Glutamatergic neuron (in vitro differentiated cells): ENCODE results near the gene LPCAT1. TPM values are rescaled to one million over a fixed set of nuclear protein-coding genes. Genes with fewer than 3 reads are reported as not detected.

Experiments used
- DNase-seq: peaks from one replicate; pipeline ENCODE4 v3.0.0; 2022
- H3K27ac Mint-ChIP-seq: one replicate; pipeline ENCODE4 v1.8.0; 2020; ENCODE audit warnings: mild to moderate bottlenecking, mixed read lengths, inconsistent platforms; ENCODE audit not compliant: unreplicated experiment
- H3K27me3 Mint-ChIP-seq: one replicate; pipeline ENCODE4 v1.8.0; 2020; ENCODE audit warnings: mild to moderate bottlenecking, moderate library complexity, mixed read lengths, inconsistent platforms; ENCODE audit not compliant: unreplicated experiment
- H3K36me3 Mint-ChIP-seq: one replicate; pipeline ENCODE4 v1.8.0; 2020; ENCODE audit warnings: mild to moderate bottlenecking, mixed read lengths, inconsistent platforms; ENCODE audit not compliant: unreplicated experiment
- H3K4me1 Mint-ChIP-seq: one replicate; pipeline ENCODE4 v1.8.0; 2020; ENCODE audit warnings: mild to moderate bottlenecking, low read depth, mixed read lengths, inconsistent platforms; ENCODE audit not compliant: unreplicated experiment
- H3K4me3 Mint-ChIP-seq: one replicate; pipeline ENCODE4 v1.8.0; 2020; ENCODE audit warnings: mild to moderate bottlenecking, mixed read lengths, inconsistent platforms; ENCODE audit not compliant: unreplicated experiment
- H3K9me3 Mint-ChIP-seq: one replicate; pipeline ENCODE4 v1.8.0; 2020; ENCODE audit warnings: mild to moderate bottlenecking, moderate library complexity, mixed read lengths, inconsistent platforms; ENCODE audit not compliant: unreplicated experiment
- total RNA-seq: library from RNA; stranded (reverse); fragmentation: NEBNext Ultra II Directional; extraction: Animal tissue kit (Norgen Biotek cat#: 25700); gene quantifications from one replicate; pipeline ENCODE4 v1.2.1, GENCODE V29; 2021; ENCODE audit not compliant: unreplicated experiment
- TF ChIP-seq, protein P1 (sequence below): fragments of 200-600 bp; sonication (generic); IDR thresholded peaks from one replicate; pipeline ENCODE4 v1.5.0; 2021; ENCODE audit not compliant: partially characterized antibody, unreplicated experiment

The LPCAT1 gene
- total RNA-seq, 1 donor from 2014 or later = 113 TPM

DNA sequence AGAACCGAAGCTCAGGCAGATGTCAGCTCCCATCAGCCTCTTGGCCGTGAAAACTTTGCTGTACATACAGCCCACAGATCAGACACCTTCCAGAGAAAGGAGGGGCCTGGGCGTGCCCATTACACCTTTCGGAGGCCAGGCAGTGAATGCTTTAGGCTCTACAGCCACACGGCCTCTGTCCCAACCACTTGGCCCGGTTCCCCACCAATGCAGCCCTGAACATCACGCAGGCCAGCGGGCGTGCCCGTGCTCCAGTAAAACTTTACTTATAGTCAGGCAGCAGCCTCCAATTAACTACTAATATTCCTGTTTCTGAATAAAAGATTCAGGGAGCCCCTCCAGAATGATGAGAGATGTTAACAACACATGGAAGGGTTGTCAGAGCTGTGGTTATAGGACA is 23.9 kb downstream of the LPCAT1 start:
- no peaks in the 10 kb centered on the region for H3K36me3 Mint-ChIP-seq
- TF ChIP-seq, protein P1, sequence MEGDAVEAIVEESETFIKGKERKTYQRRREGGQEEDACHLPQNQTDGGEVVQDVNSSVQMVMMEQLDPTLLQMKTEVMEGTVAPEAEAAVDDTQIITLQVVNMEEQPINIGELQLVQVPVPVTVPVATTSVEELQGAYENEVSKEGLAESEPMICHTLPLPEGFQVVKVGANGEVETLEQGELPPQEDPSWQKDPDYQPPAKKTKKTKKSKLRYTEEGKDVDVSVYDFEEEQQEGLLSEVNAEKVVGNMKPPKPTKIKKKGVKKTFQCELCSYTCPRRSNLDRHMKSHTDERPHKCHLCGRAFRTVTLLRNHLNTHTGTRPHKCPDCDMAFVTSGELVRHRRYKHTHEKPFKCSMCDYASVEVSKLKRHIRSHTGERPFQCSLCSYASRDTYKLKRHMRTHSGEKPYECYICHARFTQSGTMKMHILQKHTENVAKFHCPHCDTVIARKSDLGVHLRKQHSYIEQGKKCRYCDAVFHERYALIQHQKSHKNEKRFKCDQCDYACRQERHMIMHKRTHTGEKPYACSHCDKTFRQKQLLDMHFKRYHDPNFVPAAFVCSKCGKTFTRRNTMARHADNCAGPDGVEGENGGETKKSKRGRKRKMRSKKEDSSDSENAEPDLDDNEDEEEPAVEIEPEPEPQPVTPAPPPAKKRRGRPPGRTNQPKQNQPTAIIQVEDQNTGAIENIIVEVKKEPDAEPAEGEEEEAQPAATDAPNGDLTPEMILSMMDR = no peak
- peaks cover 3% of the 10 kb centered on the region for H3K27me3 Mint-ChIP-seq
- no peak overlapping the region for H3K4me3 Mint-ChIP-seq
- H3K9me3 Mint-ChIP-seq = peaks cover 6% of the 10 kb centered on the region
- H3K27ac Mint-ChIP-seq = no peak overlapping the region
- DNase-seq = no peak
- H3K4me1 Mint-ChIP-seq = peaks cover 34% of the 10 kb centered on the region

DNA sequence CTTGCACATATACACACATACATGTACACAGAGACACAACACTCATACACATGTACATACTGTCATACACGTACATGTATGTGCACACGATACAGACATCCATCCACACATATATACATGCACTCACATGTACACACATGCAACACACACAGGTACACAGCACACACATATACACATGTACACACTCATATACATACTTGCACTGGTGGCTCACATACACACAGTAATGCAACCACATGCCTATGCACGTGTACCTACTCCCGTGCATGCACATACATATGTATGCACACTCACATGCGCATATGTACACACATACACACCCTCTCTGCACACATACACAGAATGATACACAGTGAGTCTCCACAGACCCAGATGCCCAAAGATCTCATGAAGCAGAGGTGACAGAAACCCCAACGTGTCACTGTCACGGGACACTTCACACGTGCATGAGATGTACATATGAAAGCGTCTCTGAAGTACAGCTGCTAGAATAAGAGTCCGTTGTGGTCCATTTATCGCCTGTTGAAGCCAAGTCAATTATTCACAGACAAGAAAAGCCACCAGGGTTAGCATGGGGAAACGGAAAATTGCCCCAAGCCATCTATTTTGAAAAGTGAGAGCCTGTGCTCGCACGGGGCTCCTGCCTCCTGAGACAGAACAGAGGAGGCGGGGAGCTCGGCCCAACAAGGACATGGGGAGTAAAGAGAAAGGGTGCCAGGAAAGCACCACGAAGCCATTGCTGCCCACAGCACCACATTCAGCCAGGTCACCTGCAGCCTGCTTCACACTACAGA is 24.9 kb downstream of the LPCAT1 start:
- peaks cover 6% of the 10 kb centered on the region for H3K9me3 Mint-ChIP-seq
- no peak overlapping the region for H3K4me3 Mint-ChIP-seq
- TF ChIP-seq, protein P1 = no peak
- DNase-seq = no peak
- no peaks in the 10 kb centered on the region for H3K36me3 Mint-ChIP-seq
- H3K4me1 Mint-ChIP-seq = peaks cover 30% of the 10 kb centered on the region
- no peak overlapping the region for H3K27ac Mint-ChIP-seq
- H3K27me3 Mint-ChIP-seq = peaks cover 3% of the 10 kb centered on the region

DNA sequence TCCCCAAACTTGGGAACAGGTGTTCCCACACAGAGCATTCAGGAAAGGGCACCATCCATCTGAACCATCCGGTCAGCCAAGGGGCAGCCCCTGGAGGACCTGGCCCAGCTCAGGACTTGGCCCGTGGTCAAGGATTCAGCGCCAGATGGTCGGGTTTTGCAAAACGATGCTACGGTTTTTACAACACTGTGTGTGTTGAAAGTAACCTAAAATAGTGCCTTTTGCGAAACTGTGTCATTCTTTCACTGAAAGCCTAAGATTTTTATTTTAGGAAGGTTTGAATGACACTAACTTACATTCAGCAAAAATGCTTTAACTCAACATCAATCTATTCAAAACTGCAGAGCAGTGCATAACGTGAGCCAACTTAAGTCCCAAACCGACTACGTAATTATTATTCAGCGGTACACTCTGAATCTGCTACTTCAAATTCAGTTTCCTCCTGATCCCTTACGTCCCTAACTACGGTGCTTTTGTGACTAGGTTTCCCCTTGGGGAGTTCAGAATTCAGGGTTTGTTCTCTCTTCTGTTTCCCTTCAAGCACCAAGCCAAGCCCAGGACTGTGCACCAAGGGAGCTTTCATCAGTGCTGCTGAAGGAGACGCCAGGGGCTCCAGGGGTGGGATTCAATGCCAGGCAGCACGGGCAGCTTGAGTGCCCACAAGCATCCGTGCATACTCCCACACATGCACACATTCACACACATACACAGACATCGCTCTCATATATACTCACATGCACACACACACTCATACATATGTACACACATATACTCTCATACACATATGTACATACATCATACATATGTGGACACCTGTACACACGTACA is 25.8 kb downstream of the LPCAT1 start:
- Mint-ChIP-seq H3K36me3 (no peaks in the 10 kb centered on the region), H3K27ac (no peak overlapping the region), H3K27me3 (peaks cover 3% of the 10 kb centered on the region), H3K9me3 (peaks cover 2% of the 10 kb centered on the region), H3K4me3 (no peak overlapping the region), H3K4me1 (peaks cover 23% of the 10 kb centered on the region)
- TF ChIP-seq, protein P1 = no peak
- DNase-seq = no peak

DNA sequence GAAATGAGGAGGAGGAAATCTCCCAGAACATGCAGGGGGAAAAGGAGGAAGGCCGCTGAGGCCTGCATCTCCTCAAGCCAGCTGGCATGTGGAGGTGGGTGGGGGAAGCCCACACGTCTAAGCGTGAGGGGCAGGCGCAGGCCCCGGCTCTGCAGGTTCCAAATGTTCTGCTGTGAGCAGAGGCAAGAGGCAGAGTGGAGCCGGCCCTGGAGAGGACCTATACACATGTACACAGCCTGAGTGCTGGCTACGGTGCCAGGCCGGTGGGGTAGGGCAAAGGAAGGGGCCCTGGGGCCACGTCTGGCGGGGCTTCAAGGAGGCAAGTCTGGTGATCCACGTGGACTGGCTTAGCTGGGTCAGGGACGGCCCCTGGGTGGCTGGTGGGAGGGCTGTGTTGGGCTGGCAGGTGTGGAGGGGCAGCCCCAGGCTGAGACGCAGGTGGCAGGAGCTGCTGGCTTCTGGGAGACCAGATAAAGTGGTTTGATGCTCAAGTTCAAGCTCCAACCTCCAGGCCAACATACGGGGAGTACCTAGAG is 26.4 kb downstream of the LPCAT1 start:
- TF ChIP-seq, protein P1 = no peak
- Mint-ChIP-seq H3K4me1 (peaks cover 18% of the 10 kb centered on the region), H3K4me3 (no peak overlapping the region), H3K27me3 (peaks cover 2% of the 10 kb centered on the region), H3K9me3 (peaks cover 2% of the 10 kb centered on the region), H3K27ac (no peak overlapping the region), H3K36me3 (no peaks in the 10 kb centered on the region)
- DNase-seq = no peak
